ENCODE results near the gene NAT8. TPM values are rescaled to one million over a fixed set of nuclear protein-coding genes. Genes with fewer than 3 reads are reported as not detected.
"Not testable (repeated sequence)": the region's sequence is repeated elsewhere in the genome, so short reads cannot be mapped to it uniquely, and the experiment has no call there.

The NAT8 gene
- total RNA-seq, 1 donor from 2014 or later: not detected

DNA sequence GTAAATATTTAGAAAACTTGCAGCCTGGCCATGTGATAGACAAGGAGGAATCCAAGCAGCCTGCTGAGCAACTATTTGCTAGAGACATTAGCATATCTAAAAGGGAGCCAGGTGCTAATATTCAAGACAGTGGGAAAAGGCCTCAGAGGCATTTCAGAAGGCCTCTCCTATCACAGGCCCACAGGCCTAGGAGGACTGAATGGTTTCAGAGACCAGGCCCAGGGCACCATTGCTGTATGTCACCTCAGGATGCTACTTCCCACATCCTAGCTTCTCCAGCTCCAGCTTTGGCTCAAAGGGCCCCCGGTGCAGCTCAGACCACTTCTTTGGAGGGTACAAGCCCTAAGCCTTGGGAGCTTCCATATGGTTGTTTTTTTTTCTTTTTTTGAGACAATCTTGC, 3.8 kb downstream of the NAT8 start:
- DNase-seq (ENCODE audit: low read depth in 2 of 2): no peak

DNA sequence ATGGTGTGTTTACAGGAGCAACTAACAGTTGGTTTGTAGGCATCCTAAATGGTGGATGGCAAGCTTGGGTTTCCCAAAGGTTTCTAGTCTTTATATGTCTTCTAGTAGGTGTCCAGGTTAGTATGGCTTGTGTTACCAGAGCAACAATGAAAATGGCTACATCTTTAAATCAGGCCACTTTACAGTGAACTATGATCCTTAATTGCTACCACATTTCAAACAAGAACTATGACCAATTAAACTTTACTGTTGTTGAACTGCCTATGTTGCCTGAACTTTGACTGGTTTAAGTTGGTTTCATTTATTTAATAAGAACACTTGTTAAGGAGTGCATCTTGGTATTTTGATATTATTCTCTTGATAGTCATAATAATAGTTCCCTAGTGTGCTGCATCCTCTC, 5.2 kb downstream of the NAT8 start:
- DNase-seq (ENCODE audit: low read depth in 2 of 2): not testable (repeated sequence)

DNA sequence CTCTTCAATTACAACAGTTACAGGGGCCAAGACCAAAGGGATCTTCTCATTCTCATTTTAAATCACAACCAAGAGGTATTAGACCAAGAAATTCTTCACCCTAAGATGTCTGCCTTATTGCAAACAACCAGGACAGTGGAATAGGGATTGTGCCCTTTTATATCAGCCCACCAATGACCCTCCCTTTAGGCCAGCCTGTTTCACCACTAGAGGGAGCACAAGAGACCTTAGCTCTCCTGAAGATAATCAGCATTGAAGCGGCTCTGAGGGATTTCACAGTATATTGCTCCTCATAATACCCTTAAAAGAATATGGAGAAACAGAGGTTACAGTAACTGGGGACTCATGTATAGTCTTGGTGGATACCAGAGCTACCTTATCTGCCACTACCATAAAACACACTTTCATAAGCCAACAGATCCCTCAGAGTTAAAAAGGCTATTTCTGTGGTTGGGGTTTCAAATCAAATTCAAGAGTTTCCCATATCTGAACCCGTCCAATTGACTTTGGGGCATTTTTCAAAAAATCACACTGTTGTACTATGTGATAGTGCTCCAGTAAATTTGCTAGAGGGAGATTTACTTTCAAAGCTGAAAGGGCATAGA, 11.5 kb downstream of the NAT8 start:
- DNase-seq (ENCODE audit: low read depth in 2 of 2): not testable (repeated sequence)

DNA sequence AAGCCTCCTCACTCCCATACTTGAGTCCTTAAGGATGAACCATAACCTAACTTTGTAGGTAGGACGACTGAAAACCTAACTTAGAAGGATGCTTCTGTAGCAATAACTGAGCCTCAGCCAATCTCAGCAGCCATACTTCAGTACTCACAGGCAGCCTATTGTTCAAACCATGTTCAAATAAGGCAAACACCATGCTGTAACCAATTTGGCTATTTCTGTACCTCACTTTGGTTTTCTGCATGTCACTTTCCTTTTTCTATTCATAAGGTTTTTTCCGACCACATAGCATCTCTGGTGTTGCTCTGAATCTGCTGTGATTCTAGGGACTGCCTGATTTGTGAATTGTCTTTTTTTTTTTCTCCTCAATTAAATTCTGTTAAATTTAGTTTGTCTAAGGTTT, 13.7 kb downstream of the NAT8 start:
- DNase-seq (ENCODE audit: low read depth in 2 of 2): not testable (repeated sequence)

DNA sequence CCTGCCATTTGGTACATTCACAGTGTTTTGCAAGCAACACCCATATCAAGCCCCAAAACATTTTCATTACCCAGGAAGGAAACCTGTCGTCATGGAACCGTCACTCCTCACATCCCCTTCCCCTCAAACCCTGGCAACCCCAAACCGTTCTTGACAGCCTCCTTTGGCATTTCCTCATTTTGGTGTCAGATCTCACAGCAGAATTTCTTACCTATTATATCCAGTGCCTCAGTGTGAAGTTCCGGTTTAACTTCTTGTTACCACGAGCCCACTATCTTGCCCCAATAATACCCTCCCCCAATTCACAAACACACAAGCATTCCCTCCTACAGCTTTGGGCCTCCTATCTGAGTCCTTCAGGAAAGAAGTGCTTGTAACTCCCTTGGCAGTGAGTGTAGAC, 16.0 kb downstream of the NAT8 start:
- DNase-seq (ENCODE audit: low read depth in 2 of 2): not testable (repeated sequence)

DNA sequence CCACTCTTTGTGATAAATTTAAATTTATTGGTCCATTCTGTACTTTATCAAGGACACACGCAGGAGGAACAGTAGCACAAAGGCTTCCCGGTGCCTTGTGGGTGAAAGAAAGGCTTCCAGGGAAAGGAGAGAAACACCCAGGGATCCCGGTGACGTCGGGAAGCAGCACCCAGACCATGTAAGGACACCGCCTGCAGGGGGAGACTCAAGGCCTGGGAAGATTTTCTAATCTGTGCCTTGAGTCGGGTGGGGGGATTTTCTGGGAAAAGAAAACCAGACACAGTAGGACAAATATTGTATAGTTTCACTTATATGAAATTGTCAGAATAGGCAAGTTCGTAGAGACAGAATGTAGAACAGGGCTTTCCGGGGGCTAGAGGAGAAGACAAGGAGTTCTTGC, 17.6 kb downstream of the NAT8 start:
- not testable (repeated sequence) for DNase-seq (ENCODE audit: low read depth in 2 of 2)

DNA sequence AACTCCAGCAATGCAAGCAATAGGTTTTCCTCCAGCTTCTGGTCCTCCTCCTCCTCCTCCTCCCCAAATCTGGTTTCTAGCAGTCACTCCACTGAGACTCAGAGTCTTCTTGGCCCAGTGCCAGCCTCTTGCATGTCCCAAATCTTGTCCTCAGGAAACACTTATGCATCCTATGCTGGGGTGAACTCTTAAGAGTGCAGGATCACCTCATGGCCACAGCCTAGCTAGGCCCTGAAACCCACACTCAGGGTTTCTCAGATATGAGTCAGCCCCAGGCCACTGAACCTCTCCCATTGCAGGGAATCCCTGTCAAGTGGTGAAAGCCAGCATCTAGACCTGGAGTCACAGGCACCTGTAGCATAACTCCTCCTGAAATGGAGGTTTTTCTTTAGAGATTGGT, 18.2 kb downstream of the NAT8 start:
- DNase-seq (ENCODE audit: low read depth in 2 of 2): not testable (repeated sequence)

DNA sequence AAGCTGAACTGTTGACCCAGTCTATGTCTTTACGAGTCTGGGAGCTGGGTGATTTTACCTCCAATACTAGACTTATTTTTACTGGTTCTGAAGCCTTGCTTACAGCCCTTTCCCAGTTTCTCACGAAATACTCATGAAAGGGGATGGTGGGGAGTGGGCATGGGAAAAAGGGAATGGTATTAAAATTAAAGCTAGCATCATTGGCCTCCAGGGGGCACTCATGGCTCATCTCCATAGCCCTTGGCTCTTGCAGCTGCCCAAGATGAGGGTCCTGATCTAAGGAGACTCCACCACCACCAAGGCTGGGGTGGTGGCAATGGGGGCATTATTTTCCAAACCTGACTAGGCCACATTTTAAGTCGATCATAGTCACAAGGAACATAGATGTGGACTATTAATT, 22.3 kb downstream of the NAT8 start:
- not testable (repeated sequence) for DNase-seq (ENCODE audit: low read depth in 2 of 2)

DNA sequence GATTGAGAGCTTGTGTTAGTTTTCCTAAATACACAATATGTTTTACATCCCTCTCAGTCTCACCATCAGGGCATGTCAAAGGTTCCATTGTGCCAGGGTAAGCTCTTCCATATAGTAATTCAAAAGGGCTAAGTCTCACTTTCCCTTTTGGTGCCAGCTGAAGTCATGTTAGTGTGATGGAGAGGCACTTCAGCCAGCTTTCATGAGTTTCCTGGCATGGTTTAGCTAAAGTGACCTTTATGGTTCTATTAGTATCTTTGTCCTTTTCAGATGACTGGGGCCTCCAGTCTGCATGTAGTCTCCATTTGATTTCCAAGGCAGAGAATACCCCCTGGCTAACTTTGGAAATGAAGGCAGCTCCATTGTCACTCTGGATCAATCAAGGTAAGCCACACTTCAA, 27.2 kb downstream of the NAT8 start:
- no peak for DNase-seq (ENCODE audit: low read depth in 2 of 2)

DNA sequence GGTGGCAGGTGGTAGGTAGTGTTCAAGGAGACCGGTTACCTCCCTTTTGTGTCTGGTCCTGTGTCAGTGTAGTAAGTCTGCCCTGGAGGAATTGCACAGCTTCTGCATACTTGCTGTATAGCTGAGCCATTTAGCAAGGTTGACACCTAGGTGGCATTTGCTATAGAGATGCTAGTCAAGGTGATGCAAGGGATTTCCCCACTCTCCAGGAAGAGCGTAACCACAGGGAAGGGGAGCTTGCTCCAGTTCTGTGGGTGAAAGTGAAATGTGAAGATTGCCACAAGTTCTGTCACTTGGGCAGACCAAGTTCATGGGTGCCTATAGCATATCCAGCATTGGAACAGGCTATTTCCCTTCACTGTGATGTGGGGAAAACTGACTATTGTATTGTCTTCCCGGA, 28.1 kb downstream of the NAT8 start:
- DNase-seq (ENCODE audit: low read depth in 2 of 2): no peak

DNA sequence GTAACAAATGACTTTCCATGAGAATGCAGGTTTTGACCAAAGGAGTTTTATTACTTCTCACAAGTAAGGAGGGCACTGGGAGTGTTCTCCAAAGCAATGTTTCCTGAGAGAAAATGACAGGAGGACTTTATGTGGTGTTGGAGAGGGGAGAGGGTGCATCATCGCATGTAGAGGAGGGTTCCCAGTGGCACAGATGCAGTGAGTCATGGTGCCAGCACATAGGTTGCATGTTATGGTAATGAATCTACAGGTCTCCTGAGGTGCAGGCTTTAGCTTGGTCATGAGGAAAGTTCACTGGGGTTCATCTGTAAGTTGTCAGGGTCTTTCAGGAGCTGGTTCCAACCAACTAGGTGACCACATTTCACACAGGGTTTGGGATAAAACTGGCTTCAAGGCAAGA, 30.4 kb downstream of the NAT8 start:
- DNase-seq (ENCODE audit: low read depth in 2 of 2): no peak

DNA sequence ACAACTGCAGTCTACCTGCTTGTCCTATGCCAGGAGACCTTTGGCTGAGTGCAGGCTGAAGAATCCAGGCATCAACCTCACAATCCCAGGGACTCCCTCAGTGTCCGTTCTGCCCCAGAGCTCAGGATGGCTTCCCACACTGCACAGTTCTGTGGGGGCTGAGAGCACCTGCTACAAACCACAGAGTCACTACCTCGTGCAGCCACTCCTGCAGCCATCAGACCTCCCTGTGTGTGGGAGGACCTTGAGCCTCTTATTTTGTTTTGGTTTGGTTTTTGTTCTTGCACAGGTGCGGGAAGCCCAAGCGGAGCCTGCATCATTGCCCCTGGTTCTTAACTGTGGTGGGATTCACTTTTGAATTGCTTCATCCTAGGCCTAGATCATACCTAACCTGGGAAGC, 31.0 kb downstream of the NAT8 start:
- no peak for DNase-seq (ENCODE audit: low read depth in 2 of 2)

DNA sequence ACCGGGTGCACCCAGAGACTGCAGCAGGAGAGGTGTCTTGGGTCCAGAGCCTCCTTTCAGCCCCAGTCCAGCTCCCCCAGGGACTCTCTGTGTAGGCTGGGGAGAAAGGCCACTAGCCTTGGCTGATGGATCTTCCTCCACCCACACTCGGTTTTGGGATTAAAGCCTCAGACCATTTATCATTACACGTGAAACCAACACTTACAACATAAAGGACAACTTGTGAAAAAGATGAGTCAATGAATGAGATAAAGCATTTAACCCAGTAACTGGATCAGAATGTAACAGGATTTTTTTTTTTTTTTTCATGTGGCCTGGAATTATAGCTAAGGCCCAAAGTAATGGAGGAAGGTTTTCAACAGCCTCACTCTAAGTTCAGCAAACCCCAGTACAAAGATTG, 32.1 kb downstream of the NAT8 start:
- no peak for DNase-seq (ENCODE audit: low read depth in 2 of 2)

DNA sequence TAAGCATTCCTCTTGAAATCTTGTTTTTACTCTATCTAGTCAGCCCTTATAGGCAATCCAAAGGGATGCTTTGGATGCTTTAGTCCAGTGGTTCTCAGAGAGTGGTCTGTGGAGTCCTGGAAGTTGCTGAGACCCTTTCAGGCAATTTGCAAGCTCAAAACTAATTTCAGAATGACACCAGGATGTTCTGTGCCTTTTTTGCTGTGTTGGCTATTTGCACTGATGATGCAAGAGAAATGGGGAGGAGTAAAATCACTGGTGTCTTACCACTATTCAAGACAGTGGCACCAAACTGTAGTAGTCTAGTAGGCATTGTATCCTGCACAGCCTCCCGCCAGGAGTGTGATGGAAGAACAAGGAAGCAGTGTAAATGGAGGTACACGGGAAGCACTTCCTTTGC, 37.6 kb downstream of the NAT8 start:
- DNase-seq (ENCODE audit: low read depth in 2 of 2): not testable (repeated sequence)

DNA sequence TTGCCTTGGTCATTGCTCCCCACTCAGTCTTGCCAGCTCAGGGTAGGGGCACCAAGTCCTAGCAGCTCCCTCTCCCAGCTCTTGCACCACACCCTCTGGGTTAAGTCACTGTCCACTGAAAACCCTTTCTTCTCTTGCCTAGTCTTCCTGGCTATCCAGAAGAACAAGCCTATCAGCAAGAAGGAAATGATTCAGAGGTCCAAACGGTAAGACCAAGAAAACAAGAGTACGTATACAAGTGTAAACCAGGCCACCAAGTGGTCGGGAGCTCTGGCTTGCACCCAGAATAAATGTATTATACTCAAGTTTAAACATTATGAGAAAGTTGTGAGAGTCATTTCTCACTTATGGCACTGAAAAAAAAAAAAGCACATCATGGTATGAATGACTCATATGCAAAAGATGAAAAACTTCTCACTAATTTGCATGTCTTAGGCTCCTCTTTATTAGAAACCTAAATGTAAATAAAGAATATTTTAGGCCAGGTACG, 39.1 kb downstream of the NAT8 start:
- DNase-seq (ENCODE audit: low read depth in 2 of 2): peak in 1 of 2 donors; percentile 56

DNA sequence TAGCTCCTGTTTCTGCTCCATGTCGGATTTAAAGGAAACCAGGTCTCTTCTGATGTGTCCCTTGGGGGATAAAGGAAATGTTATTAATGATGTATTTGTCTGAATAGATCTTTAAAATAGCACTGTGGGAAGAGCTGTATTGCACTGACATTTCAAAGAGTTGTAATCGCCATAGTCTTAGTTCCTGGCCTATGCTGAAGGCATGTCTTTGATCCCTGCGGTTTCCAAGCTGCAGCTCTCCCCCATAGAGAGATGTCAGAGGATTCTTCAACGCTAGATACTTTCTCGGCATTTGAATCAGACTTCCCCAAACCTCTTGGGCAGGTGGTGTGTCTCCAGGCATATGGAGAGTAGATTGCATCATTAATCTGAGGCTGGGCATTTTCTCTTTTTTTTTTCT, 40.4 kb downstream of the NAT8 start:
- no peak for DNase-seq (ENCODE audit: low read depth in 2 of 2)

DNA sequence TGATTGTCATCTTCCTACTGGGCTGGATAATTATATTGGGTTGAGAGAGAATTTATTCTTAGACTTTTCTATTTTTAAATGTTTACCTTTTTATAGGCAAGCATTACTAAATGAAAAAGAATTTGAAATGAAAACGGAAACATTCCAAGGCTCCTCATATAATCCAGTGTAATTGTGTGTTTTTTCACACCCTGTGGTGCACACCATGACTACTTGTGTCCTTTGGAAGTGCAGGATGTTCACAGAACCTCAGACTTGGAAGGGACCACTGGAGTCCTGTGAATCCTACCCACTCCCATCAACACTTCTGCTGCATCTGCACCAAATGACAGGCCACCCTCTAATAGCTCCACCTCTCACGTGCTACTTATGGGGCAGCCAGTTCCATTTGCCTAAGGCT, 48.0 kb downstream of the NAT8 start:
- no peak for DNase-seq (ENCODE audit: low read depth in 2 of 2)

DNA sequence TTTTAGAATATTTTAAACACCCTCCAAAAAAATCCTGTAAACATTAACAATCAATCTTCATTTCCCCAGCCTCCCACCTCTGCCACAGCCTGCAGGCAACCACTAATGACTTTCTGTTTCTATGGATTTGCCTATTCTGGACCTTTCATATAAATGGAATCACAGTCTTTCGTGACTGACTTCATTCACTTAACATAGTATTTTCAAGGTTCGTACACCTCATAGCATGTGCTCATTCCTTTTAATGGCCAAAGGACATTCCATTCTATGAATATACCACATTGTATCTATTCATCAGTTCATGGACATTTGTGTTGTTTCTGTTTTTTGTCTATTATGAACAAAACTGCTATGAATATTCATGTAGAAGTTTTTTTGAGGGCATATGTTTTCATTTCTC, 48.5 kb downstream of the NAT8 start:
- DNase-seq (ENCODE audit: low read depth in 2 of 2): no peak

Other genes starting within 250 kb of the NAT8 start
- 18.2 and 27.9 TPM in 2 replicates for gene TPRKB, start 94.9 kb upstream of the NAT8 start, total RNA-seq
- 20.0 and 21.7 TPM in 2 replicates for gene DUSP11, start 137.7 kb upstream of the NAT8 start, total RNA-seq
- not detected in 2 replicates for gene C2orf78, start 141.8 kb upstream of the NAT8 start, total RNA-seq
- gene STAMBP, start 186.5 kb upstream of the NAT8 start, total RNA-seq: 10.9 and 15.3 TPM in 2 replicates